GM13976 (cell line): Measurements from ENCODE around the gene MS4A4E.
"Not testable (repeated sequence)": the region's sequence is repeated elsewhere in the genome, so short reads cannot be mapped to it uniquely, and the experiment has no call there.

Source experiments
- DNase-seq: peaks from one replicate; pipeline ENCODE4 v3.0.0; 2012; ENCODE audit warnings: low spot score
- CTCF ChIP-seq: IDR thresholded peaks from 2 replicates; pipeline ENCODE4 v1.5.1; 2012; ENCODE audit warnings: borderline replicate concordance, mild to moderate bottlenecking; ENCODE audit not compliant: insufficient read depth; ENCODE audit errors: extremely low read depth, missing control alignments, control extremely low read depth
- in situ Hi-C: fragments of 300-500 bp; cut with MboI; formaldehyde crosslinking; loops from one replicate; pipeline ENCODE4 v1.12.0; 2022; ENCODE audit warnings: low sequenced_read_pairs, mixed read lengths, inconsistent platforms; ENCODE audit not compliant: unreplicated experiment

MS4A4E gene

GRCh38 chr11:60242740-60243239 lies at the start of gene MS4A4E:
Gene MS4A4E (minus strand): TSS chr11:60243137. CDS start chr11:60230055, 13,082 bp downstream.
- TF ChIP-seq CTCF, result no peak
- no peak for DNase-seq
- in situ Hi-C loops, result no loop called here

- no peak for DNase-seq
- in situ Hi-C loops, result no loop called here
- no peak for TF ChIP-seq CTCF
Measured at GRCh38 chr11:60292145-60292544, 49.2 kb upstream of the MS4A4E start.

- DNase-seq, result no peak
- in situ Hi-C loops, result no loop called here
- TF ChIP-seq CTCF, result no peak
Measured at GRCh38 chr11:60288531-60288930, 45.6 kb upstream of the MS4A4E start.

GRCh38 chr11:60285411-60286126 lies 42.6 kb upstream of the MS4A4E start:
- in situ Hi-C loops, DNase-seq: not testable (repeated sequence)

GRCh38 chr11:60282286-60282685 lies 39.3 kb upstream of the MS4A4E start:
- in situ Hi-C loops, result no loop called here
- TF ChIP-seq CTCF, result no peak
- no peak for DNase-seq

GRCh38 chr11:60281485-60281884 lies 38.5 kb upstream of the MS4A4E start:
- no peak for DNase-seq
- in situ Hi-C loops, result no loop called here
- no peak for TF ChIP-seq CTCF

- no peak for TF ChIP-seq CTCF
- in situ Hi-C loops, result no loop called here
- no peak for DNase-seq
Measured at GRCh38 chr11:60280412-60280811, 37.5 kb upstream of the MS4A4E start, which contains the start of gene MS4A4A. Gene MS4A4A (plus strand): TSS chr11:60280666. CDS start chr11:60280676, 10 bp downstream.
